Stomach (tissue), 9 donors: ENCODE measurements around the gene CDX4. TPM values are rescaled to one million over a fixed set of nuclear protein-coding genes. Genes with fewer than 3 reads are reported as not detected.

Experiments
- DNase-seq, 2 donors: peaks; one replicate each; pipeline versions ENCODE4 v3.0.0 to v3.0.0-alpha.2; 2013 to 2019
- H3K27ac ChIP-seq, 5 donors: fragments of 200-600 bp in 4 of 5; sonication (generic) in 4 of 5; one replicate each; pipeline ENCODE4 v1.5.1; 2013 to 2019; ENCODE audit warnings: mild to moderate bottlenecking in 1 of 5, moderate library complexity in 1 of 5
- H3K27me3 ChIP-seq, 3 donors: fragments of 200-600 bp; sonication (generic); one replicate each; pipeline ENCODE4 v1.5.1; 2017 to 2019; ENCODE audit warnings: mixed run types in 1 of 3
- H3K36me3 ChIP-seq, 4 donors: fragments of 200-600 bp; sonication (generic); 1 replicate in 3 of 4; 2 replicates in 1 of 4; pipeline ENCODE4 v1.5.1; 2016 to 2019
- H3K4me1 ChIP-seq, 4 donors: fragments of 200-600 bp; sonication (generic); one replicate each; pipeline ENCODE4 v1.5.1; 2016 to 2019
- H3K4me3 ChIP-seq, 4 donors: fragments of 200-600 bp; sonication (generic) in 3 of 4; one replicate each; pipeline ENCODE4 v1.5.1; 2016 to 2019; ENCODE audit warnings: mild to moderate bottlenecking in 1 of 4
- H3K9me3 ChIP-seq, 4 donors: fragments of 200-600 bp; sonication (generic); one replicate each; pipeline ENCODE4 v1.5.1; 2016 to 2019
- EP300 ChIP-seq: sonication (generic); formaldehyde crosslinking; IDR thresholded peaks from one replicate; pipeline ENCODE4 v1.6.1; 2017; ENCODE audit warnings: antibody characterized with exemption
- POLR2A ChIP-seq, 4 donors: fragments of 450-650 bp; IDR thresholded peaks; one replicate each; pipeline ENCODE4 v1.6.1; 2016; ENCODE audit warnings: antibody characterized with exemption in 4 of 4, control low read depth in 2 of 4, mild to moderate bottlenecking in 1 of 4, moderate library complexity in 1 of 4
- POLR2AphosphoS5 ChIP-seq, 3 donors: sonication (generic); formaldehyde crosslinking; IDR thresholded peaks; one replicate each; pipeline ENCODE4 v1.6.1; 2016; ENCODE audit warnings: antibody characterized with exemption in 3 of 3
- WGBS, 5 donors: extraction: QIAGEN DNeasy Blood & Tissue Kit in 3 of 5; methylation state at CpG; one replicate each; pipeline versions ENCODE4 v1.1.5 to v1.1.7; 2013 to 2018; 5-methylcytosine and 5-hydroxymethylcytosine counted together
- intact Hi-C: fragments of 100-400 bp; cut with DNase I; formaldehyde crosslinking; loops from one replicate; pipeline ENCODE4 v1.15.1; 2023; ENCODE audit warnings: low total_unique reads
- polyA plus RNA-seq, 3 donors: library from polyadenylated mRNA; stranded (reverse); fragments of 200-250 nt; gene quantifications; one replicate each; pipeline ENCODE4 v1.2.3, GENCODE V29; 2013
- total RNA-seq, 5 donors: library from RNA; depleted of rRNA; stranded (reverse); fragments of >200 nt; gene quantifications; one replicate each; pipeline versions ENCODE4 v1.1.0 to v1.2.3, GENCODE V29; 2014 to 2016
- TF ChIP-seq, protein P1 (sequence below), 7 experiments: fragments of 450-650 bp in 4 of 7; fragments of 200-600 bp in 3 of 7; sonication (generic) in 3 of 7; IDR thresholded peaks; one replicate each; pipeline ENCODE4 v1.5.1; 2016 to 2019; ENCODE audit warnings: antibody characterized with exemption in 7 of 7, control low read depth in 2 of 7, mild to moderate bottlenecking in 1 of 7
- donor health status: healthy with polysubstance abuse.
- donor health status: Bipolar disorder and iron deficiency.
- donor health status: healthy.

The CDX4 gene
- total and polyA plus RNA-seq, 8 donors = not detected

- no peak overlapping the region for H3K27ac ChIP-seq
- intact Hi-C loops = no loop called here
- no peaks in the 10 kb centered on the region for H3K4me1 ChIP-seq
Measured at GRCh38 chrX:73412930-73413329, 33.9 kb upstream of the CDX4 start.

GRCh38 chrX:73447311-73447794, 500 bp downstream of the CDX4 start:
- TF ChIP-seq, protein P1, sequence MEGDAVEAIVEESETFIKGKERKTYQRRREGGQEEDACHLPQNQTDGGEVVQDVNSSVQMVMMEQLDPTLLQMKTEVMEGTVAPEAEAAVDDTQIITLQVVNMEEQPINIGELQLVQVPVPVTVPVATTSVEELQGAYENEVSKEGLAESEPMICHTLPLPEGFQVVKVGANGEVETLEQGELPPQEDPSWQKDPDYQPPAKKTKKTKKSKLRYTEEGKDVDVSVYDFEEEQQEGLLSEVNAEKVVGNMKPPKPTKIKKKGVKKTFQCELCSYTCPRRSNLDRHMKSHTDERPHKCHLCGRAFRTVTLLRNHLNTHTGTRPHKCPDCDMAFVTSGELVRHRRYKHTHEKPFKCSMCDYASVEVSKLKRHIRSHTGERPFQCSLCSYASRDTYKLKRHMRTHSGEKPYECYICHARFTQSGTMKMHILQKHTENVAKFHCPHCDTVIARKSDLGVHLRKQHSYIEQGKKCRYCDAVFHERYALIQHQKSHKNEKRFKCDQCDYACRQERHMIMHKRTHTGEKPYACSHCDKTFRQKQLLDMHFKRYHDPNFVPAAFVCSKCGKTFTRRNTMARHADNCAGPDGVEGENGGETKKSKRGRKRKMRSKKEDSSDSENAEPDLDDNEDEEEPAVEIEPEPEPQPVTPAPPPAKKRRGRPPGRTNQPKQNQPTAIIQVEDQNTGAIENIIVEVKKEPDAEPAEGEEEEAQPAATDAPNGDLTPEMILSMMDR (IDR thresholded peaks at IDR 0.05) = no peak
- TF ChIP-seq POLR2AphosphoS5 (IDR thresholded peaks at IDR 0.05) (no peak), POLR2A (IDR thresholded peaks at IDR 0.05) (no peak), EP300 (no peak)

More at GRCh38 chrX:73412930-73413329, 33.9 kb upstream of the CDX4 start:
- Histone ChIP-seq H3K36me3 (no peaks in the 10 kb centered on the region), H3K4me3 (no peak overlapping the region), H3K27me3 (no peaks in the 10 kb centered on the region), H3K9me3 (peaks cover 0 to 19% (median 12%) of the 10 kb centered on the region in 4 donors)
- TF ChIP-seq POLR2A (IDR thresholded peaks at IDR 0.05) (no peak), POLR2AphosphoS5 (IDR thresholded peaks at IDR 0.05) (no peak), EP300 (no peak)
- TF ChIP-seq, protein P1 (IDR thresholded peaks at IDR 0.05) = no peak
- DNase-seq = no peak

DNA sequence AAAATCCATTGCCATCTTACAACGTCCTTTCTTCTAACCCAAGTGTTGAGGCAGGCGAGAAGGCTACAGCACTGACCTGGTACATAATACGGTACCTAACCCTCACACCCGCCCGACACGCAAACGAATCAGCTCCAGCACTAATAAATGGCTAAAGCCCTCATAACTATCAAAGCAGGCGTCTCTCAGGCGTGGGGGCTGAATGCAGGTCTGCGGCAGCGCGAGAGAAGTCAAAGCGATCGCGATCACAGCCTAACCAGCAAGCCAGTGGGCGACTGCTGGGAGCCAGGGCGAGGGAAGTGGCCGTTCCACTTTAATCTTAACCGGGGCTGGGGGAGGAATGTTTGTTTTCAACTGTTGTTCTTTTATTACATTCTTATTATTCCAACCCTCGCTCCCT, 1.5 kb downstream of the CDX4 start:
- no peak for DNase-seq
- H3K27me3 ChIP-seq = peaks cover 0 to 31% (median 27%) of the 10 kb centered on the region in 3 donors
- H3K9me3 ChIP-seq = peaks cover 0 to 11% (median 0%) of the 10 kb centered on the region in 4 donors
- WGBS, 5 donors = 11 to 46% (median 20%) methylated on average over 19 to 20 of the region's 20 CpGs
- no peaks in the 10 kb centered on the region for H3K4me1 ChIP-seq
- H3K4me3 ChIP-seq = no peak overlapping the region
- no peak overlapping the region for H3K27ac ChIP-seq
- intact Hi-C loops = no loop called here
- TF ChIP-seq, protein P1 (IDR thresholded peaks at IDR 0.05) = no peak
- TF ChIP-seq POLR2AphosphoS5 (IDR thresholded peaks at IDR 0.05) (no peak), EP300 (no peak), POLR2A (IDR thresholded peaks at IDR 0.05) (no peak)
- no peaks in the 10 kb centered on the region for H3K36me3 ChIP-seq

More at GRCh38 chrX:73447311-73447794, 500 bp downstream of the CDX4 start:
- Histone ChIP-seq H3K27me3 (peaks cover 0 to 31% (median 27%) of the 10 kb centered on the region in 3 donors), H3K27ac (no peak overlapping the region), H3K9me3 (peaks cover 0 to 14% (median 0%) of the 10 kb centered on the region in 4 donors), H3K4me3 (no peak overlapping the region), H3K36me3 (no peaks in the 10 kb centered on the region), H3K4me1 (no peaks in the 10 kb centered on the region)
- intact Hi-C loops = no loop called here
- peak in 1 of 2 donors; percentile 2 for DNase-seq
- WGBS, 5 donors = 19 to 55% (median 26%) methylated on average over 9 to 34 of the region's 34 CpGs

DNA sequence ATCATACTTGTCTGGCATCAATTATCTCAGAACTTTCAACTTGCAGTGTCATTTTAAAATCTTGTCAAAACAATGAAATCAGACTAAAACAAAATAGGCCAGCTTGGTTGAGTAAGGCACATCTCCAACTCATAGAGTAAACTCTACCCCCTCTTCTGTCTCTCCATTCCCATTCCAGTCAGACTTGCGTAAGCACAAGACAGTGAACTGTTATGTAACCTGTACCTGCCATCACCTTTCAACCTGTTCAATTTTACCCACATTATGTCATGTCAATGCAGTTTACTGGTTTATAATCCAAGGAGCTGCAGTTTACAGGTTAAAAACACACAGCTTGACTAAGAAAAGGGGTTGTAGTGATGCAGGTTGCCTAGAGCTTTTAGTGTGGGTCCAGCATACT, 8.3 kb downstream of the CDX4 start:
- H3K27ac ChIP-seq = no peak overlapping the region

More for the DNA sequence above, 8.3 kb downstream of the CDX4 start:
- no peak for DNase-seq
- Histone ChIP-seq H3K4me1 (no peaks in the 10 kb centered on the region), H3K27me3 (no peaks in the 10 kb centered on the region), H3K4me3 (no peak overlapping the region), H3K36me3 (no peaks in the 10 kb centered on the region), H3K9me3 (no peaks in the 10 kb centered on the region)
- 0 to 89% (median 0%) methylated on average over 1 of the region's 1 CpG for WGBS, 5 donors
- intact Hi-C loops = no loop called here
- TF ChIP-seq, protein P1 (IDR thresholded peaks at IDR 0.05) = no peak
- TF ChIP-seq POLR2AphosphoS5 (IDR thresholded peaks at IDR 0.05) (no peak), EP300 (no peak), POLR2A (IDR thresholded peaks at IDR 0.05) (no peak)
